Parathyroid adenoma (tissue), 2 donors: Measurements from ENCODE around the gene ZNF503.

Experiments
- H2AFZ ChIP-seq: fragments of 300-600 bp; sonication (generic); one replicate; pipeline ENCODE4 v1.7.0; 2017; ENCODE audit warnings: antibody characterized with exemption, mild to moderate bottlenecking
- H3K27ac ChIP-seq: fragments of 300-600 bp; sonication (generic); one replicate; pipeline ENCODE4 v1.7.0; 2017
- H3K27me3 ChIP-seq: fragments of 300-600 bp; sonication (generic); one replicate; pipeline ENCODE4 v1.7.0; 2017; ENCODE audit warnings: low read length; ENCODE audit not compliant: control insufficient read depth, insufficient read depth
- H3K36me3 ChIP-seq: fragments of 300-600 bp; sonication (generic); one replicate; pipeline ENCODE4 v1.7.0; 2017; ENCODE audit warnings: low read length; ENCODE audit not compliant: control insufficient read depth, insufficient read depth
- H3K4me1 ChIP-seq: fragments of 300-600 bp; sonication (generic); one replicate; pipeline ENCODE4 v1.7.0; 2017; ENCODE audit warnings: control low read depth
- H3K4me2 ChIP-seq: fragments of 300-600 bp; sonication (generic); one replicate; pipeline ENCODE4 v1.7.0; 2017; ENCODE audit warnings: low read length
- H3K4me3 ChIP-seq: fragments of 300-600 bp; sonication (generic); one replicate; pipeline ENCODE4 v1.7.0; 2017; ENCODE audit warnings: low read depth, low read length
- H3K79me2 ChIP-seq: fragments of 300-600 bp; sonication (generic); one replicate; pipeline ENCODE4 v1.7.0; 2017; ENCODE audit warnings: control low read depth
- H3K9ac ChIP-seq: fragments of 300-600 bp; sonication (generic); one replicate; pipeline ENCODE4 v1.7.0; 2017; ENCODE audit warnings: mild to moderate bottlenecking
- H3K9me3 ChIP-seq: fragments of 300-600 bp; sonication (generic); one replicate; pipeline ENCODE4 v1.7.0; 2017; ENCODE audit warnings: low read length; ENCODE audit not compliant: control insufficient read depth
- TF ChIP-seq, protein P1 (sequence below): fragments of 300-600 bp; sonication (generic); IDR thresholded peaks from one replicate; pipeline ENCODE4 v1.7.0; 2017; ENCODE audit warnings: antibody characterized with exemption, mild to moderate bottlenecking
- donor health status: primary hyperparathyroidism.

The ZNF503 gene

GRCh38 chr10:75402486-75403143 is 1.1 kb upstream of the ZNF503 start:
- H2AFZ ChIP-seq: peak overlapping the region; percentile 73
- H3K9me3 ChIP-seq: no peaks in the 10 kb centered on the region
- H3K4me2 ChIP-seq: peak overlapping the region; percentile 76
- H3K36me3 ChIP-seq: no peaks in the 10 kb centered on the region
- H3K27me3 ChIP-seq: no peaks in the 10 kb centered on the region
- H3K79me2 ChIP-seq: no peaks in the 10 kb centered on the region
- H3K4me1 ChIP-seq: peaks cover 6% of the 10 kb centered on the region
- H3K9ac ChIP-seq: no peak overlapping the region
- TF ChIP-seq, protein P1, sequence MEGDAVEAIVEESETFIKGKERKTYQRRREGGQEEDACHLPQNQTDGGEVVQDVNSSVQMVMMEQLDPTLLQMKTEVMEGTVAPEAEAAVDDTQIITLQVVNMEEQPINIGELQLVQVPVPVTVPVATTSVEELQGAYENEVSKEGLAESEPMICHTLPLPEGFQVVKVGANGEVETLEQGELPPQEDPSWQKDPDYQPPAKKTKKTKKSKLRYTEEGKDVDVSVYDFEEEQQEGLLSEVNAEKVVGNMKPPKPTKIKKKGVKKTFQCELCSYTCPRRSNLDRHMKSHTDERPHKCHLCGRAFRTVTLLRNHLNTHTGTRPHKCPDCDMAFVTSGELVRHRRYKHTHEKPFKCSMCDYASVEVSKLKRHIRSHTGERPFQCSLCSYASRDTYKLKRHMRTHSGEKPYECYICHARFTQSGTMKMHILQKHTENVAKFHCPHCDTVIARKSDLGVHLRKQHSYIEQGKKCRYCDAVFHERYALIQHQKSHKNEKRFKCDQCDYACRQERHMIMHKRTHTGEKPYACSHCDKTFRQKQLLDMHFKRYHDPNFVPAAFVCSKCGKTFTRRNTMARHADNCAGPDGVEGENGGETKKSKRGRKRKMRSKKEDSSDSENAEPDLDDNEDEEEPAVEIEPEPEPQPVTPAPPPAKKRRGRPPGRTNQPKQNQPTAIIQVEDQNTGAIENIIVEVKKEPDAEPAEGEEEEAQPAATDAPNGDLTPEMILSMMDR: no peak
- H3K4me3 ChIP-seq: peak overlapping the region; percentile 88
- H3K27ac ChIP-seq: peak overlapping the region; percentile 68

- peak overlapping the region; percentile 73 for H2AFZ ChIP-seq
- H3K9me3 ChIP-seq: no peaks in the 10 kb centered on the region
- H3K4me3 ChIP-seq: peak overlapping the region; percentile 88
- H3K4me2 ChIP-seq: peak overlapping the region; percentile 76
- H3K79me2 ChIP-seq: no peaks in the 10 kb centered on the region
- peak overlapping the region; percentile 50 for H3K27ac ChIP-seq
- TF ChIP-seq, protein P1: no peak
- no peaks in the 10 kb centered on the region for H3K27me3 ChIP-seq
- H3K36me3 ChIP-seq: no peaks in the 10 kb centered on the region
- peaks cover 6% of the 10 kb centered on the region for H3K4me1 ChIP-seq
- H3K9ac ChIP-seq: no peak overlapping the region
Measured at GRCh38 chr10:75400771-75401568, 594 bp downstream of the ZNF503 start.

- TF ChIP-seq, protein P1: no peak
- H3K9ac ChIP-seq: no peak overlapping the region
- H3K36me3 ChIP-seq: no peaks in the 10 kb centered on the region
- peak overlapping the region; percentile 76 for H3K4me2 ChIP-seq
- peak overlapping the region; percentile 50 for H3K27ac ChIP-seq
- H3K4me3 ChIP-seq: peak overlapping the region; percentile 88
- H3K27me3 ChIP-seq: no peaks in the 10 kb centered on the region
- H3K4me1 ChIP-seq: peaks cover 6% of the 10 kb centered on the region
- H3K9me3 ChIP-seq: no peaks in the 10 kb centered on the region
- H2AFZ ChIP-seq: peak overlapping the region; percentile 66
- no peaks in the 10 kb centered on the region for H3K79me2 ChIP-seq
Measured at GRCh38 chr10:75400163-75400770, 1.3 kb downstream of the ZNF503 start.

- Histone ChIP-seq H3K9me3 (no peaks in the 10 kb centered on the region), H3K79me2 (no peaks in the 10 kb centered on the region), H3K36me3 (no peaks in the 10 kb centered on the region), H3K27ac (no peak overlapping the region), H3K27me3 (no peaks in the 10 kb centered on the region), H3K4me3 (peak overlapping the region; percentile 88), H2AFZ (peak overlapping the region; percentile 66), H3K4me2 (peak overlapping the region; percentile 77), H3K9ac (no peak overlapping the region), H3K4me1 (peaks cover 6% of the 10 kb centered on the region)
- TF ChIP-seq, protein P1: peak; percentile 31
Measured at GRCh38 chr10:75399461-75400162, 2.0 kb downstream of the ZNF503 start.
